ENCODE results near the gene ETV6.

The ETV6 gene

GRCh38 chr12:11786638-11787365 lies 137.3 kb downstream of the ETV6 start:
- no peak for DNase-seq

- no peak for DNase-seq
Observed at GRCh38 chr12:11787437-11787836, 138.0 kb downstream of the ETV6 start.

GRCh38 chr12:11787933-11788849 lies 138.7 kb downstream of the ETV6 start:
- DNase-seq, result no peak

GRCh38 chr12:11793921-11794710 lies 144.6 kb downstream of the ETV6 start:
- DNase-seq, result no peak

- DNase-seq, result no peak
Observed at GRCh38 chr12:11794751-11795150, 145.3 kb downstream of the ETV6 start.

- no peak for DNase-seq
Observed at GRCh38 chr12:11795192-11795912, 145.9 kb downstream of the ETV6 start.

GRCh38 chr12:11795913-11796459 lies 146.5 kb downstream of the ETV6 start:
- DNase-seq, result no peak

- no peak for DNase-seq
Observed at GRCh38 chr12:11797317-11797913, 147.9 kb downstream of the ETV6 start.

GRCh38 chr12:11798006-11798708 lies 148.7 kb downstream of the ETV6 start:
- no peak for DNase-seq

GRCh38 chr12:11798856-11799501 lies 149.5 kb downstream of the ETV6 start:
- DNase-seq, result no peak

GRCh38 chr12:11799502-11799873 lies 150.0 kb downstream of the ETV6 start:
- no peak for DNase-seq

- DNase-seq, result no peak
Observed at GRCh38 chr12:11801643-11802042, 152.2 kb downstream of the ETV6 start.

- no peak for DNase-seq
Observed at GRCh38 chr12:11804130-11804529, 154.7 kb downstream of the ETV6 start.

- DNase-seq, result no peak
Observed at GRCh38 chr12:11805043-11805442, 155.6 kb downstream of the ETV6 start.

- DNase-seq, result no peak
Observed at GRCh38 chr12:11805680-11806079, 156.2 kb downstream of the ETV6 start.

- DNase-seq, result no peak
Observed at GRCh38 chr12:11807458-11807857, 158.0 kb downstream of the ETV6 start.

GRCh38 chr12:11808931-11809330 lies 159.5 kb downstream of the ETV6 start:
- no peak for DNase-seq

GRCh38 chr12:11810206-11810545 lies 160.7 kb downstream of the ETV6 start:
- no peak for DNase-seq

GRCh38 chr12:11811008-11811407 lies 161.5 kb downstream of the ETV6 start:
- DNase-seq, result no peak

GRCh38 chr12:11812241-11812585 lies 162.7 kb downstream of the ETV6 start:
- DNase-seq, result no peak

Data from stimulated activated CD4-positive, alpha-beta T cell treated with anti-CD3 and anti-CD28 coated beads, Interleukin-15, amount 100 ng/mL, for 24 hours (primary cell).